ENCODE data around the gene NOTO. TPM values are rescaled to one million over a fixed set of nuclear protein-coding genes. Genes with fewer than 3 reads are reported as not detected.

Gene NOTO
- total and polyA plus RNA-seq, 10 of the 15 experiments (the other 5 are each of a cell fraction or from before 2014, with no cell fraction given), result not detected

DNA sequence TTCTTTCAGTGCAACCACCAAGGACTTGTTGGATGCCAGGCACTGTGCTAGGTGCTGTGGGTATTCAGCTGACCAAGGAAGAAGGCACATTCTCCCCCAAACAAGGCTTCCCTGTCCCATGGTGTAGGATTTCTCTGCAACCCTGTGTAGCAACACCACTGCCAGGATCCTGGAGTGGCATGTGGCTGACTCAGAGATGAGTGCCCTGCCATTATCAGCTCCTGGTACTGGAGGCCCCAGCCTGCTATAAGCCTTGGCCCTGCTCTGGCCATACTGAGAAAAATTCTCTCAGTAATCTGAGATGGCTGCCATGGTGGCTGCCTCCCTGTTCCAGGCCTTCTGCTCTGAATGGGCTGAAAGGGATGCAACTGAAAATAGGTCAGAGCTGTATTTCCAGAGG, 15.9 kb downstream of the NOTO start:
- ATAC-seq, result no peak
- H3K4me1 ChIP-seq (ENCODE audit: control insufficient read depth, insufficient read depth, low read length), result peaks cover 7% of the 10 kb centered on the region
- ChIA-PET CTCF (interaction anchor here (1.1 to 1.8 kb wide), 3 partner anchors 15 to 71 kb away, joined by 3 to 7 read pairs (median 3); partner anchors contain the start of genes CCT7 and PRADC1), RAD21 (ENCODE audit: unreplicated experiment) (interaction anchor here (1.2 kb wide), 1 partner anchor 72 kb away, joined by 4 read pairs; no protein-coding TSS in a partner anchor), SMC1A (ENCODE audit: uncharacterized antibody, unreplicated experiment) (interaction anchor here (1.3 to 1.9 kb wide), 2 partner anchors 15 to 17 kb away, joined by 3 to 4 read pairs; partner anchors contain the start of gene PRADC1), POLR2A (interaction anchor here (0.7 kb wide), 1 partner anchor 422 kb away, joined by 3 read pairs; no protein-coding TSS in a partner anchor)
- no peaks in the 10 kb centered on the region for H3K27me3 ChIP-seq (replicated peaks in 1 of 2; ENCODE audit: control insufficient read depth in 2 of 2, insufficient read depth in 2 of 2, low read length in 1 of 2)
- BruUV-seq (replicated peaks), result no TSS peak
- in situ Hi-C loops (cut with MboI) (no loop called here), intact Hi-C loops (cut with micrococcal nuclease; ENCODE audit: unreplicated experiment) (no loop called here)
- no peak overlapping the region for H3K9ac ChIP-seq (ENCODE audit: control insufficient read depth, insufficient read depth, low read length)
- peaks cover 16% of the 10 kb centered on the region for H3K79me2 ChIP-seq (ENCODE audit: control insufficient read depth, insufficient read depth, low read length)
- no peak overlapping the region for H2AFZ ChIP-seq (ENCODE audit: control insufficient read depth, low read depth, low read length)
- H3K4me3 ChIP-seq, result no peak overlapping the region
- no peaks in the 10 kb centered on the region for H4K20me1 ChIP-seq (ENCODE audit: control insufficient read depth, insufficient read depth)
- H3K4me2 ChIP-seq (ENCODE audit: control insufficient read depth, insufficient read depth), result no peak overlapping the region
- no peak for FAIRE-seq
- no peak overlapping the region for H3K27ac ChIP-seq (ENCODE audit: control insufficient read depth, insufficient read depth)
- no peaks in the 10 kb centered on the region for H3K9me3 ChIP-seq (replicated peaks; ENCODE audit: control insufficient read depth, insufficient read depth, low read length)
- no peak for DNase-seq (ENCODE audit: low read depth, low spot score)
- peaks cover 5 to 16% of the 10 kb centered on the region in 2 experiments; a peak in 2 of 4 replicates for H3K36me3 ChIP-seq (ENCODE audit: control insufficient read depth in 2 of 2, insufficient read depth in 2 of 2, low read length in 1 of 2)
- no peak for TF ChIP-seq ATF7 (IDR thresholded peaks at IDR 0.05; ENCODE audit: low read depth)
- TF ChIP-seq, protein P1, sequence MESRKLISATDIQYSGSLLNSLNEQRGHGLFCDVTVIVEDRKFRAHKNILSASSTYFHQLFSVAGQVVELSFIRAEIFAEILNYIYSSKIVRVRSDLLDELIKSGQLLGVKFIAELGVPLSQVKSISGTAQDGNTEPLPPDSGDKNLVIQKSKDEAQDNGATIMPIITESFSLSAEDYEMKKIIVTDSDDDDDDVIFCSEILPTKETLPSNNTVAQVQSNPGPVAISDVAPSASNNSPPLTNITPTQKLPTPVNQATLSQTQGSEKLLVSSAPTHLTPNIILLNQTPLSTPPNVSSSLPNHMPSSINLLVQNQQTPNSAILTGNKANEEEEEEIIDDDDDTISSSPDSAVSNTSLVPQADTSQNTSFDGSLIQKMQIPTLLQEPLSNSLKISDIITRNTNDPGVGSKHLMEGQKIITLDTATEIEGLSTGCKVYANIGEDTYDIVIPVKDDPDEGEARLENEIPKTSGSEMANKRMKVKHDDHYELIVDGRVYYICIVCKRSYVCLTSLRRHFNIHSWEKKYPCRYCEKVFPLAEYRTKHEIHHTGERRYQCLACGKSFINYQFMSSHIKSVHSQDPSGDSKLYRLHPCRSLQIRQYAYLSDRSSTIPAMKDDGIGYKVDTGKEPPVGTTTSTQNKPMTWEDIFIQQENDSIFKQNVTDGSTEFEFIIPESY (IDR thresholded peaks at IDR 0.05), result no peak
- no peak for TF ChIP-seq HDAC2 (IDR thresholded peaks at IDR 0.05)
- no peak for TF ChIP-seq MTA2 (IDR thresholded peaks at IDR 0.05; ENCODE audit: low read depth)
- no peak for TF ChIP-seq IKZF2 (IDR thresholded peaks at IDR 0.05)
- TF ChIP-seq POLR2AphosphoS2 (IDR thresholded peaks at IDR 0.05; ENCODE audit: low read depth, low read length), result no peak
- TF ChIP-seq, protein P2, sequence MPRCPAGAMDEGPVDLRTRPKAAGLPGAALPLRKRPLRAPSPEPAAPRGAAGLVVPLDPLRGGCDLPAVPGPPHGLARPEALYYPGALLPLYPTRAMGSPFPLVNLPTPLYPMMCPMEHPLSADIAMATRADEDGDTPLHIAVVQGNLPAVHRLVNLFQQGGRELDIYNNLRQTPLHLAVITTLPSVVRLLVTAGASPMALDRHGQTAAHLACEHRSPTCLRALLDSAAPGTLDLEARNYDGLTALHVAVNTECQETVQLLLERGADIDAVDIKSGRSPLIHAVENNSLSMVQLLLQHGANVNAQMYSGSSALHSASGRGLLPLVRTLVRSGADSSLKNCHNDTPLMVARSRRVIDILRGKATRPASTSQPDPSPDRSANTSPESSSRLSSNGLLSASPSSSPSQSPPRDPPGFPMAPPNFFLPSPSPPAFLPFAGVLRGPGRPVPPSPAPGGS (IDR thresholded peaks at IDR 0.05; ENCODE audit: borderline replicate concordance, insufficient read depth, low read depth, low read length, poor library complexity, severe bottlenecking), result no peak
- TF ChIP-seq TCF12 (IDR thresholded peaks at IDR 0.05; ENCODE audit: low read depth, low read length), result no peak
- TF ChIP-seq ETV6 (conservative IDR thresholded peaks at IDR 0.05 in 1 of 2, IDR thresholded peaks at IDR 0.05 in 1 of 2; ENCODE audit: borderline replicate concordance in 1 of 2, low read depth in 1 of 2), result no peak
- no peak for TF ChIP-seq FOS (IDR thresholded peaks at IDR 0.05; ENCODE audit: borderline replicate concordance, extremely low read depth, insufficient read length)
- TF ChIP-seq TCF7 (IDR thresholded peaks at IDR 0.05; ENCODE audit: borderline replicate concordance), result no peak
- TF ChIP-seq SPI1 (IDR thresholded peaks at IDR 0.05; ENCODE audit: borderline replicate concordance, insufficient read depth, low read depth, low read length), result no peak
- TF ChIP-seq, protein P3, sequence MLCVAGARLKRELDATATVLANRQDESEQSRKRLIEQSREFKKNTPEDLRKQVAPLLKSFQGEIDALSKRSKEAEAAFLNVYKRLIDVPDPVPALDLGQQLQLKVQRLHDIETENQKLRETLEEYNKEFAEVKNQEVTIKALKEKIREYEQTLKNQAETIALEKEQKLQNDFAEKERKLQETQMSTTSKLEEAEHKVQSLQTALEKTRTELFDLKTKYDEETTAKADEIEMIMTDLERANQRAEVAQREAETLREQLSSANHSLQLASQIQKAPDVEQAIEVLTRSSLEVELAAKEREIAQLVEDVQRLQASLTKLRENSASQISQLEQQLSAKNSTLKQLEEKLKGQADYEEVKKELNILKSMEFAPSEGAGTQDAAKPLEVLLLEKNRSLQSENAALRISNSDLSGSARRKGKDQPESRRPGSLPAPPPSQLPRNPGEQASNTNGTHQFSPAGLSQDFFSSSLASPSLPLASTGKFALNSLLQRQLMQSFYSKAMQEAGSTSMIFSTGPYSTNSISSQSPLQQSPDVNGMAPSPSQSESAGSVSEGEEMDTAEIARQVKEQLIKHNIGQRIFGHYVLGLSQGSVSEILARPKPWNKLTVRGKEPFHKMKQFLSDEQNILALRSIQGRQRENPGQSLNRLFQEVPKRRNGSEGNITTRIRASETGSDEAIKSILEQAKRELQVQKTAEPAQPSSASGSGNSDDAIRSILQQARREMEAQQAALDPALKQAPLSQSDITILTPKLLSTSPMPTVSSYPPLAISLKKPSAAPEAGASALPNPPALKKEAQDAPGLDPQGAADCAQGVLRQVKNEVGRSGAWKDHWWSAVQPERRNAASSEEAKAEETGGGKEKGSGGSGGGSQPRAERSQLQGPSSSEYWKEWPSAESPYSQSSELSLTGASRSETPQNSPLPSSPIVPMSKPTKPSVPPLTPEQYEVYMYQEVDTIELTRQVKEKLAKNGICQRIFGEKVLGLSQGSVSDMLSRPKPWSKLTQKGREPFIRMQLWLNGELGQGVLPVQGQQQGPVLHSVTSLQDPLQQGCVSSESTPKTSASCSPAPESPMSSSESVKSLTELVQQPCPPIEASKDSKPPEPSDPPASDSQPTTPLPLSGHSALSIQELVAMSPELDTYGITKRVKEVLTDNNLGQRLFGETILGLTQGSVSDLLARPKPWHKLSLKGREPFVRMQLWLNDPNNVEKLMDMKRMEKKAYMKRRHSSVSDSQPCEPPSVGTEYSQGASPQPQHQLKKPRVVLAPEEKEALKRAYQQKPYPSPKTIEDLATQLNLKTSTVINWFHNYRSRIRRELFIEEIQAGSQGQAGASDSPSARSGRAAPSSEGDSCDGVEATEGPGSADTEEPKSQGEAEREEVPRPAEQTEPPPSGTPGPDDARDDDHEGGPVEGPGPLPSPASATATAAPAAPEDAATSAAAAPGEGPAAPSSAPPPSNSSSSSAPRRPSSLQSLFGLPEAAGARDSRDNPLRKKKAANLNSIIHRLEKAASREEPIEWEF (IDR thresholded peaks at IDR 0.05; ENCODE audit: insufficient replicate concordance, low read depth, low read length), result no peak
- no peak for TF ChIP-seq DPF2 (IDR thresholded peaks at IDR 0.05)

All from GM12878 (cell line).